Amniotic stem cell (primary cell): ENCODE data around the gene CFAP61.
"Not testable (repeated sequence)": the region's sequence is repeated elsewhere in the genome, so short reads cannot be mapped to it uniquely, and the experiment has no call there.

Experiments
- DNase-seq: peaks from one replicate; lab custom pipeline; 2025; lab: John Stamatoyannopoulos, UW

CFAP61 gene

GRCh38 chr20:20095114-20095872 lies 43.0 kb downstream of the CFAP61 start:
- no peak for DNase-seq

GRCh38 chr20:20096421-20096820 lies 44.1 kb downstream of the CFAP61 start:
- DNase-seq = no peak

- DNase-seq = no peak
Measured at GRCh38 chr20:20100881-20101280, 48.5 kb downstream of the CFAP61 start.

- no peak for DNase-seq
Measured at GRCh38 chr20:20102163-20102562, 49.8 kb downstream of the CFAP61 start.

GRCh38 chr20:20102716-20103258 lies 50.5 kb downstream of the CFAP61 start:
- no peak for DNase-seq

- no peak for DNase-seq
Measured at GRCh38 chr20:20103486-20103885, 51.2 kb downstream of the CFAP61 start.

DNA sequence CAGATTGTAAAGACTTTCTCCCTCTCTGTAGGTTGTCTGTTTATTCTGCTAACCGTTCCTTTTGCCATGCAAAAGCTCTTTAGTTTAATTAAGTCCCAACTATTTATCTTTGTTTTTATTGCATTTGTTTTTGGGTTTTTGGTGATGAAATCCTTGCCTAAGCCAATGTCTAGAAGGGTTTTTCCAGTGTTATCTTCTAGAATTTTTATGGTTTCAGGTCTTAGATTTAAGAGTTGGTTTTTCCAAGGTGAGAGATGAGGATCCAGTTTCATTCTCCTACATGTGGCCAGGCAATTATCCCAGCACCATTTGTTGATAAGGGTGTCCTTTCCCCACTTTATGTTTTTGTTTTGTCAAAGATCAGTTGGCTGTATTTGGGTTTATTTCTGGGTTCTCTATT lies 70.9 kb downstream of the CFAP61 start:
- DNase-seq = not testable (repeated sequence)

DNA sequence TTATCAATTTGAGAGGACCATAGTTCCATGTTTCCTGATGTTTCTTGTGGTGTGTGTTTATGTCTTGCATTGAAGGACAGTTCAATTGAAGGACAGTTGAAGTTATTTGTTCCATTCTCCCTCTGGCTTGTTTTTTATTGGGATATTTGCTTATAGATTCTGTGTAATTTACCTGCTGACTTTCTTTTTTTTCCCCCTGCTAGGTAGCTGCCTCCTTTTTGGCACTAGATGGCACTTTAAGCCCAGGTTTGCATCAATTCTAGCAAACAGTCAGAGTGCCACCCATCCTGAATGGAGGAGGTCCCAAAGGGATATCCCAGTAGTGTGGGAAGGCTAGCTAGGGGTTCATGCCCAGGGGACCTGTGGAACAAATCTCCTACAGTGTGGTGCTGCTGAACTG lies 78.1 kb downstream of the CFAP61 start:
- no peak for DNase-seq

- no peak for DNase-seq
Measured at GRCh38 chr20:20134941-20135575, 82.7 kb downstream of the CFAP61 start.

GRCh38 chr20:20136313-20136712 lies 84.0 kb downstream of the CFAP61 start:
- no peak for DNase-seq

- DNase-seq = no peak
Measured at GRCh38 chr20:20137851-20138250, 85.5 kb downstream of the CFAP61 start.

- DNase-seq = no peak
Measured at GRCh38 chr20:20138301-20139064, 86.2 kb downstream of the CFAP61 start.

DNA sequence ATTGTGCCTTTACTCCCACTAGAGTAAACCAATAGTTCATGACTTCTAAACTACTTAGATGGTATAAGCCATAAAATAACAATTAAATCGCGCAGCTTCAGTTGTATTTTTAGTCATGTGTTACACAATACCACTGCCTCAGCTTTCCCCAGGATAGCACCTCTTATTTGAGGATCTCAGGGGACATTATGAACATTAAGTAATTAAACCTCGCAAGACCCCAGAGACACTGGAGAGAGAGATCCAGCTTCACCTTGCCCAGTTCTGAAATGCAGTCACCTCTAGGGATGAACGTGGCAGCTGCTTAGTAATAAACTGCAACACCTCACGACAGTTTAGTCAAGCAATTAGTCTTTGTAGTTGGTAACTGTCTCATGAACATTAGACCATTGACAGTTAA lies 87.1 kb downstream of the CFAP61 start:
- no peak for DNase-seq

DNA sequence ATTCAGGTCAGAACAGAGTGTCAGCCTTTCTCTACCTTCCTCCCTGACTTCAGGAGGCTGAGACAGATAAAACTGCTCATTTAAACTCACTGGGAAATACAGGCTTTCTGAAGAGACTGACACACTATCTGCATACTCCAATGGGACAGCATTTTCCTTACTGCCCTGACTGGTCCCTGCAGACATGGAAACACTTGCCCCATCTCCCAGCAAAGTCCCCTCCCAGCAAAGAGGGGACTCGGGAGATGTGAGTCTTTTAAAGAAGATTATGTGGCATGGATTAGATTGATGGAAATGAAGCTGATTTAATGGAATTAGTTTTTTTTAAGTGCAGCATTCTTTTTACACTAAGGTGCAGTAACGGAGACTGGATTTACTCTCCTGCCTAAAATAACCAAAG lies 90.8 kb downstream of the CFAP61 start:
- DNase-seq = no peak

DNA sequence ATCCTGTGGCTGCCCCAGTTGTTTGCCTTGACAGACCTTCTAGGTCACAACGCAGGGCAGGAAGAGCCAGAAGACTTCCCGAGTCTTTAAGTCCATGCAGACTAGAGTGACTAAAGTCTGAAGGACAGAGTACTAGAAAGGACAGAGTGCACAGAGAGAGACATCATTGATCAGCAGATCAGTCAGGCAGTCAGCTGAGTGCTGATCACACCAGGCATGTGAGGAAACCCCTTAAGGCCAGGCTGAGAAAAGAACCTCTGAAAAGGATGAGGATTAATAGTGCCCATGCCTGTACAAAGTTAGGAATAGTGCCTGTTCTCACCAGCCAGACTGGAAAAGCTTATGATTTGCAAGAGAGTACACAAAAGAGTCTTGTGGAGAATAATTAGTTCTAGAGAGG lies 91.3 kb downstream of the CFAP61 start:
- DNase-seq = no peak

- DNase-seq = no peak
Measured at GRCh38 chr20:20148779-20149178, 96.4 kb downstream of the CFAP61 start.

DNA sequence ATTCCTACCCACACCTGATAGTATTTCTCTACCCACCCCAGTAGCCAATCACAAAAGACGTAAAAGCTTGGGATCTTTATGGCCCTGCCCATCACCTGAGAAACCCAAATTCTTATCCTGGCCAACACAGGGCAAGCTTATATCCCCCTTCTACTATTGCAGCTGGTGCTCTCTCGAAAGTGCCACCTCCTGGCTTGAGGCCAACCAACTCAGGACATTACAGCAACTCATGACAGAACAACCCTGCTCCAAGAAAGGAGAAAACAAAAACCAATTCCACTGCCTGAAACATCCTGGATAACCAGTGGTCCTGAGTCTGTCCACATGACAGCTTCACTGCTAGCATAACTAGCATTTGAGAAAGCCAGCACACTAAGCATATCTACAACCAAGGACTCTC lies 97.9 kb downstream of the CFAP61 start:
- DNase-seq = no peak

DNA sequence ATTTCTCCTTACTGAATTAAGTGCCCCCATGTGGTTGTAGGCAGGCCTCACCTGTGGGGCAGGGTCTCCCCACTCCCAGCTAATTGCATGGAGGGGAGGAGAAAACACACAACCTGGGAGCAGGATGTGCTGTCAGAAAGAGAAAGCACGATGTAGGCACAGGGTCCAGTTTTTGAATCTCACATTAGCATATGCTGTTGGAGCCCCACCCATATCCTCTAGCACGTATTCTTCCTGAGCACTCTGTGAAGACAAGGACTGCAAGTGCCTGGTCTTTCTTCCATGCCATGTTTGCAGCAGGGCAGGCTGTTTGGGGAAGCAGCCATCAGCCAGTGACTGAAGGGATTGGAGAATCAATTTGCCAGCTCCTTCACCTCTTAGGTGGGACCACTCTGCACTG lies 108.2 kb downstream of the CFAP61 start:
- DNase-seq = no peak

DNA sequence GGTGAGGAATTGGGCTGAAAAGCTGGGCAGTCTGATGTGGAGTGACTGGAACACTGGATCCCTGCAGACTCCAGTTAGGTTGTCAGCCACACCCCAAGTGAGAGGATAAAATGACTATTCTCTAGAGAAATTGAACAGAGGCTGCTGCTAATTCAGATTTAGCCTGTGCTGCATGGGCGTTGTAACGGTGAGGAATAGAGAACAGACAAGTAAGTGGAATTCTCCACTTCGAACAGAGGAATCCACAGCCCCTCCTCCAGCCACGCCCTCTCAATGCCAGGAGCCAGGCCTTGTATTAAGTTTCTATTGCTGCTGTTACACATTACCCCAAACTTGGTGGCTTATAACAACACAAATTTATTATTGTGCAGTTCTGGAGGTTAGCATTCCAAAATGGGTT lies 109.3 kb downstream of the CFAP61 start:
- DNase-seq = no peak

DNA sequence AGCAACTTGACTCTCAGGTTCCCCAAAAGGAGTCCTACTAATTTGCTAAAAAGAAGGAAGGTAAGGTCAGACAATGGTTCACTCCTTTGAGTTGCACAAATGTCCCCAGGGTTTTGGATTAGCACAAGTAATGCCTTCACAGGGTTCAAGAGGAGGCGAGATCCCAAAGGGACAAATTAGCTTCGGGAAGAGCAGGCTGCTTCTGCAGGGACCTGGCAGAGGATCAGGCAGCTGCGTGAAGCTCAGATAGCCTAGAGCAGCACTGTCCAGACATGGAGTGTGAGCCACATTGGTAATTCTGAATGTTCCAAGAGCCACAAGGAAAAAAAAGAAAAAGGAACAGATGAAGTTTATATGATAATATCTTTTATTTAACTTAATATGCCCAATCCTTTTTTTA lies 115.4 kb downstream of the CFAP61 start:
- DNase-seq = no peak

GRCh38 chr20:20173254-20173653 lies 120.9 kb downstream of the CFAP61 start:
- DNase-seq = no peak

- no peak for DNase-seq
Measured at GRCh38 chr20:20174089-20174835, 121.9 kb downstream of the CFAP61 start.
